GM12873 (cell line): ENCODE data around the gene CLCN3.

Experiments used
- CTCF ChIP-seq: IDR thresholded peaks from 2 replicates; pipeline ENCODE4 v1.5.1; 2012; ENCODE audit warnings: low read depth, mild to moderate bottlenecking, moderate library complexity, low read length, control low read depth; ENCODE audit not compliant: insufficient read depth; ENCODE audit errors: missing control alignments

The CLCN3 gene

GRCh38 chr4:169758401-169758962 lies 138.1 kb downstream of the CLCN3 start:
- no peak for TF ChIP-seq CTCF

- no peak for TF ChIP-seq CTCF
These were observed 141.5 kb downstream of the CLCN3 start for GRCh38 chr4:169761846-169762245.

- TF ChIP-seq CTCF: no peak
These were observed 145.5 kb downstream of the CLCN3 start for GRCh38 chr4:169765835-169766234.

GRCh38 chr4:169766741-169767140 lies 146.4 kb downstream of the CLCN3 start:
- no peak for TF ChIP-seq CTCF

- TF ChIP-seq CTCF: no peak
These were observed 148.0 kb downstream of the CLCN3 start for GRCh38 chr4:169768385-169768784.

- TF ChIP-seq CTCF: no peak
These were observed 150.0 kb downstream of the CLCN3 start for GRCh38 chr4:169770416-169770815.
